ENCODE data around the gene JAKMIP3. TPM values are rescaled to one million over a fixed set of nuclear protein-coding genes. Genes with fewer than 3 reads are reported as not detected.

JAKMIP3 gene
- total and polyA plus RNA-seq, 10 of the 15 experiments (the other 5 are each of a cell fraction or from before 2014, with no cell fraction given) = 0.01 TPM; not detected in 7

- intact Hi-C loops (cut with micrococcal nuclease; ENCODE audit: unreplicated experiment) (no loop called here), in situ Hi-C loops (cut with MboI) (loop anchor here (5.0 to 10.0 kb wide), 2 partner anchors 135 to 1837 kb away; no protein-coding TSS in a partner anchor)
- no peak for FAIRE-seq
- ATAC-seq = no peak
- Histone ChIP-seq H2AFZ (ENCODE audit: control insufficient read depth, low read depth, low read length) (no peak overlapping the region), H3K79me2 (ENCODE audit: control insufficient read depth, insufficient read depth, low read length) (no peaks in the 10 kb centered on the region), H3K4me1 (ENCODE audit: control insufficient read depth, insufficient read depth, low read length) (no peaks in the 10 kb centered on the region), H3K4me3 (no peak overlapping the region), H3K27me3 (replicated peaks in 1 of 2; ENCODE audit: control insufficient read depth in 2 of 2, insufficient read depth in 2 of 2, low read length in 1 of 2) (no peaks in the 10 kb centered on the region), H3K9me3 (replicated peaks; ENCODE audit: control insufficient read depth, insufficient read depth, low read length) (no peaks in the 10 kb centered on the region), H3K27ac (ENCODE audit: control insufficient read depth, insufficient read depth) (no peak overlapping the region), H3K36me3 (ENCODE audit: control insufficient read depth in 2 of 2, insufficient read depth in 2 of 2, low read length in 1 of 2) (no peaks in the 10 kb centered on the region), H4K20me1 (ENCODE audit: control insufficient read depth, insufficient read depth) (no peaks in the 10 kb centered on the region), H3K4me2 (ENCODE audit: control insufficient read depth, insufficient read depth) (no peak overlapping the region), H3K9ac (ENCODE audit: control insufficient read depth, insufficient read depth, low read length) (no peak overlapping the region)
- 52% methylated on average over 18 of the region's 18 CpGs for WGBS (ENCODE audit: insufficient coverage, insufficient replicate concordance, low lambda C conversion rate, missing lambda C conversion rate)
- TF ChIP-seq DPF2 (IDR thresholded peaks at IDR 0.05) (no peak), BCL3 (IDR thresholded peaks at IDR 0.05; ENCODE audit: borderline replicate concordance, insufficient read depth, low read depth, low read length, poor library complexity, severe bottlenecking) (no peak), MAX (IDR thresholded peaks at IDR 0.05; ENCODE audit: low read depth, low read length) (no peak), KAT2A (conservative IDR thresholded peaks at IDR 0.05; ENCODE audit: control insufficient read depth, low read depth, low read length) (no peak), STAT1 (conservative IDR thresholded peaks at IDR 0.05) (no peak), ZNF687 (IDR thresholded peaks at IDR 0.05) (no peak)
- TF ChIP-seq, protein P1, sequence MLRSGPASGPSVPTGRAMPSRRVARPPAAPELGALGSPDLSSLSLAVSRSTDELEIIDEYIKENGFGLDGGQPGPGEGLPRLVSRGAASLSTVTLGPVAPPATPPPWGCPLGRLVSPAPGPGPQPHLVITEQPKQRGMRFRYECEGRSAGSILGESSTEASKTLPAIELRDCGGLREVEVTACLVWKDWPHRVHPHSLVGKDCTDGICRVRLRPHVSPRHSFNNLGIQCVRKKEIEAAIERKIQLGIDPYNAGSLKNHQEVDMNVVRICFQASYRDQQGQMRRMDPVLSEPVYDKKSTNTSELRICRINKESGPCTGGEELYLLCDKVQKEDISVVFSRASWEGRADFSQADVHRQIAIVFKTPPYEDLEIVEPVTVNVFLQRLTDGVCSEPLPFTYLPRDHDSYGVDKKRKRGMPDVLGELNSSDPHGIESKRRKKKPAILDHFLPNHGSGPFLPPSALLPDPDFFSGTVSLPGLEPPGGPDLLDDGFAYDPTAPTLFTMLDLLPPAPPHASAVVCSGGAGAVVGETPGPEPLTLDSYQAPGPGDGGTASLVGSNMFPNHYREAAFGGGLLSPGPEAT (IDR thresholded peaks at IDR 0.05; ENCODE audit: low read depth) = no peak
- TF ChIP-seq, protein P2, sequence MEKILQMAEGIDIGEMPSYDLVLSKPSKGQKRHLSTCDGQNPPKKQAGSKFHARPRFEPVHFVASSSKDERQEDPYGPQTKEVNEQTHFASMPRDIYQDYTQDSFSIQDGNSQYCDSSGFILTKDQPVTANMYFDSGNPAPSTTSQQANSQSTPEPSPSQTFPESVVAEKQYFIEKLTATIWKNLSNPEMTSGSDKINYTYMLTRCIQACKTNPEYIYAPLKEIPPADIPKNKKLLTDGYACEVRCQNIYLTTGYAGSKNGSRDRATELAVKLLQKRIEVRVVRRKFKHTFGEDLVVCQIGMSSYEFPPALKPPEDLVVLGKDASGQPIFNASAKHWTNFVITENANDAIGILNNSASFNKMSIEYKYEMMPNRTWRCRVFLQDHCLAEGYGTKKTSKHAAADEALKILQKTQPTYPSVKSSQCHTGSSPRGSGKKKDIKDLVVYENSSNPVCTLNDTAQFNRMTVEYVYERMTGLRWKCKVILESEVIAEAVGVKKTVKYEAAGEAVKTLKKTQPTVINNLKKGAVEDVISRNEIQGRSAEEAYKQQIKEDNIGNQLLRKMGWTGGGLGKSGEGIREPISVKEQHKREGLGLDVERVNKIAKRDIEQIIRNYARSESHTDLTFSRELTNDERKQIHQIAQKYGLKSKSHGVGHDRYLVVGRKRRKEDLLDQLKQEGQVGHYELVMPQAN (conservative IDR thresholded peaks at IDR 0.05) = no peak
- TF ChIP-seq, protein P3, sequence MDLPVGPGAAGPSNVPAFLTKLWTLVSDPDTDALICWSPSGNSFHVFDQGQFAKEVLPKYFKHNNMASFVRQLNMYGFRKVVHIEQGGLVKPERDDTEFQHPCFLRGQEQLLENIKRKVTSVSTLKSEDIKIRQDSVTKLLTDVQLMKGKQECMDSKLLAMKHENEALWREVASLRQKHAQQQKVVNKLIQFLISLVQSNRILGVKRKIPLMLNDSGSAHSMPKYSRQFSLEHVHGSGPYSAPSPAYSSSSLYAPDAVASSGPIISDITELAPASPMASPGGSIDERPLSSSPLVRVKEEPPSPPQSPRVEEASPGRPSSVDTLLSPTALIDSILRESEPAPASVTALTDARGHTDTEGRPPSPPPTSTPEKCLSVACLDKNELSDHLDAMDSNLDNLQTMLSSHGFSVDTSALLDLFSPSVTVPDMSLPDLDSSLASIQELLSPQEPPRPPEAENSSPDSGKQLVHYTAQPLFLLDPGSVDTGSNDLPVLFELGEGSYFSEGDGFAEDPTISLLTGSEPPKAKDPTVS (IDR thresholded peaks at IDR 0.05; ENCODE audit: low read depth, low read length) = no peak
- TF ChIP-seq, protein P4, sequence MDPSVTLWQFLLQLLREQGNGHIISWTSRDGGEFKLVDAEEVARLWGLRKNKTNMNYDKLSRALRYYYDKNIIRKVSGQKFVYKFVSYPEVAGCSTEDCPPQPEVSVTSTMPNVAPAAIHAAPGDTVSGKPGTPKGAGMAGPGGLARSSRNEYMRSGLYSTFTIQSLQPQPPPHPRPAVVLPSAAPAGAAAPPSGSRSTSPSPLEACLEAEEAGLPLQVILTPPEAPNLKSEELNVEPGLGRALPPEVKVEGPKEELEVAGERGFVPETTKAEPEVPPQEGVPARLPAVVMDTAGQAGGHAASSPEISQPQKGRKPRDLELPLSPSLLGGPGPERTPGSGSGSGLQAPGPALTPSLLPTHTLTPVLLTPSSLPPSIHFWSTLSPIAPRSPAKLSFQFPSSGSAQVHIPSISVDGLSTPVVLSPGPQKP (IDR thresholded peaks at IDR 0.05; ENCODE audit: low read depth, low read length) = no peak
- CTCF ChIA-PET = interaction anchor here (0.8 to 2.0 kb wide), 12 partner anchors 9 to 150 kb away, joined by 3 to 50 read pairs (median 5); partner anchors contain the start of genes BNIP3 and PPP2R2D
- POLR2A ChIA-PET = no interaction called here
- SMC1A ChIA-PET (ENCODE audit: uncharacterized antibody, unreplicated experiment) = interaction anchor here (2.0 kb wide), 1 partner anchor 136 kb away, joined by 17 read pairs; no protein-coding TSS in a partner anchor
- no TSS peak for BruUV-seq (replicated peaks)
- DNase-seq (ENCODE audit: low read depth, low spot score) = no peak
- RAD21 ChIA-PET (ENCODE audit: unreplicated experiment) = interaction anchor here (1.0 to 1.9 kb wide), 6 partner anchors 14 to 147 kb away, joined by 3 to 30 read pairs (median 5); partner anchors contain the start of gene PPP2R2D
Observed at GRCh38 chr10:132022241-132022640, 43.5 kb upstream of the JAKMIP3 start.

Measured in GM12878 (cell line).